ENCODE results near the gene PAN3. TPM values are rescaled to one million over a fixed set of nuclear protein-coding genes. Genes with fewer than 3 reads are reported as not detected.

The PAN3 gene
- total RNA-seq, 4 donors from 2014 or later, result 26.2 to 30.4 (median 27.1) TPM

DNA sequence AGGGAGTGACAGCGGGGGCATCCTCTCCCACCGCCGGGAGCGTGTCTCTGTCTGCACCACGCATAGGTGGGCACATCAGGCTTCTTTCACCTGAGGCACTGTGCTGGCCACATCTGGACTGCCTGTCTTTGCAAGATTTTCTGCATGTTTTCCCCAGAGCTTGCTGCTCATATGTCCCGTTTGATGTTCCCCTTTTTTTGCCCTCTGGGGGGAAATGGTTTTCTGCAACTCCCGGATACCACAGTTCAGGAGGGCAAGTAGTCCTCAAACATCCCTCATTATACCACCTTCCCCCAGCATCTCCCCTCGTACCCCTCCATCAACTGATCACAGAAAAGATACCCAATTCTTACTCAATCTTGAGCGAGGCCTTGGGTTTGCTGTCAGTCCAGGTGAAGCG is 168.0 kb downstream of the PAN3 start:
- no peak overlapping the region for H3K27ac ChIP-seq (replicated peaks in 1 of 4)
- no peaks in the 10 kb centered on the region for H3K4me1 ChIP-seq
- TF ChIP-seq POLR2A (IDR thresholded peaks at IDR 0.05; ENCODE audit: low read depth) (no peak), EP300 (IDR thresholded peaks at IDR 0.05) (no peak), POLR2AphosphoS5 (IDR thresholded peaks at IDR 0.05) (no peak)
- TF ChIP-seq, protein P1, sequence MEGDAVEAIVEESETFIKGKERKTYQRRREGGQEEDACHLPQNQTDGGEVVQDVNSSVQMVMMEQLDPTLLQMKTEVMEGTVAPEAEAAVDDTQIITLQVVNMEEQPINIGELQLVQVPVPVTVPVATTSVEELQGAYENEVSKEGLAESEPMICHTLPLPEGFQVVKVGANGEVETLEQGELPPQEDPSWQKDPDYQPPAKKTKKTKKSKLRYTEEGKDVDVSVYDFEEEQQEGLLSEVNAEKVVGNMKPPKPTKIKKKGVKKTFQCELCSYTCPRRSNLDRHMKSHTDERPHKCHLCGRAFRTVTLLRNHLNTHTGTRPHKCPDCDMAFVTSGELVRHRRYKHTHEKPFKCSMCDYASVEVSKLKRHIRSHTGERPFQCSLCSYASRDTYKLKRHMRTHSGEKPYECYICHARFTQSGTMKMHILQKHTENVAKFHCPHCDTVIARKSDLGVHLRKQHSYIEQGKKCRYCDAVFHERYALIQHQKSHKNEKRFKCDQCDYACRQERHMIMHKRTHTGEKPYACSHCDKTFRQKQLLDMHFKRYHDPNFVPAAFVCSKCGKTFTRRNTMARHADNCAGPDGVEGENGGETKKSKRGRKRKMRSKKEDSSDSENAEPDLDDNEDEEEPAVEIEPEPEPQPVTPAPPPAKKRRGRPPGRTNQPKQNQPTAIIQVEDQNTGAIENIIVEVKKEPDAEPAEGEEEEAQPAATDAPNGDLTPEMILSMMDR (IDR thresholded peaks at IDR 0.05), result no peak
- no peaks in the 10 kb centered on the region for H3K9me3 ChIP-seq
- WGBS, result 87% methylated on average over 10 of the region's 10 CpGs
- intact Hi-C loops (cut with DNase I), result no loop called here
- H3K27me3 ChIP-seq, result no peaks in the 10 kb centered on the region
- H3K4me3 ChIP-seq, result no peak overlapping the region
- no peak for DNase-seq (ENCODE audit: extremely low spot score)
- H3K36me3 ChIP-seq, result peaks cover 0 to 80% (median 0%) of the 10 kb centered on the region in 4 donors

DNA sequence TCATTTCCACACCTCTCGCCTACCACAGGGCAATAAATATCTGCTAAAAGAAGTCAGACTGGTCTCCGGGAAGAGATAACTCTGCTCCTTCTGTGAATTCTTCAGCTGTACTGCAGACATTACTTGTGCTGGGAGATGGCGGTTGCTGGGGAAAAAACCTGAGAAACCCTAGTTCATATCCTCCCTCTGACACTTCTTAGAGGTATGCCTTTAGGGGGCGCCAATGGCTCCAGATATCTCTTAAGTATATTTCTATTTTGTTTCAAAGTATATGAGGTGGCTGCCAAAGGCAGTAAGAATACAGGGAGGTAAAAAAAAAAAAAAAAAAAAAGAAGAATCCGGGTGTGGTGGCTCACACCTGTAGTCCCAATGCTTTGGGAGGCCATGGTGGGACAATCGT is 175.2 kb downstream of the PAN3 start:
- H3K27me3 ChIP-seq, result no peaks in the 10 kb centered on the region
- TF ChIP-seq, protein P1 (IDR thresholded peaks at IDR 0.05), result no peak
- no peak for TF ChIP-seq POLR2AphosphoS5 (IDR thresholded peaks at IDR 0.05)
- TF ChIP-seq EP300 (IDR thresholded peaks at IDR 0.05), result no peak
- TF ChIP-seq POLR2A (IDR thresholded peaks at IDR 0.05; ENCODE audit: low read depth), result no peak
- peaks cover 0 to 61% (median 0%) of the 10 kb centered on the region in 4 donors for H3K36me3 ChIP-seq
- intact Hi-C loops (cut with DNase I), result no loop called here
- no peak overlapping the region for H3K4me3 ChIP-seq
- no peaks in the 10 kb centered on the region for H3K4me1 ChIP-seq
- no peak for DNase-seq (ENCODE audit: extremely low spot score)
- WGBS, result 85% methylated on average over 6 of the region's 6 CpGs
- H3K9me3 ChIP-seq, result no peaks in the 10 kb centered on the region
- no peak overlapping the region for H3K27ac ChIP-seq (replicated peaks in 1 of 4)

DNA sequence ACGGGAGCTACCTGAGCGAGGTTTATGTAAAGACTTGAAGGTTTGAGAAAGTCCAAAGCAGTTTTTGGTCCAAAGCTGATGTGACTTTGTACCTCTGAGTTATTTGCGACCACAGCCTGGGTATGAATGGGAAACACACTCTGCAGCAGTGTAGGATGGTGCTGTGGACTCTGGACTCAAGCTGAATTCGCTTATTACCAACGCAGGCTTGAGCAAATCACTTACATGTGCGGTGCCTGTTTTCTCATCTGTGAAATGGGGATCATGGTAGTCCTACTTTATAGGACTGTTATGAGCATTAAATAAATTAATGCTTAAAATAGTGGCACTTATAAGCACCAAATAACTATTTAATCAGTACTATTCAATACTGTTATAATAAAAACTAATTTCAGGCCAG is 176.5 kb downstream of the PAN3 start:
- Histone ChIP-seq H3K27ac (replicated peaks in 1 of 4) (no peak overlapping the region), H3K4me1 (no peaks in the 10 kb centered on the region), H3K4me3 (no peak overlapping the region), H3K9me3 (no peaks in the 10 kb centered on the region), H3K36me3 (peaks cover 0 to 56% (median 0%) of the 10 kb centered on the region in 4 donors), H3K27me3 (no peaks in the 10 kb centered on the region)
- TF ChIP-seq POLR2A (IDR thresholded peaks at IDR 0.05; ENCODE audit: low read depth) (no peak), POLR2AphosphoS5 (IDR thresholded peaks at IDR 0.05) (no peak), EP300 (IDR thresholded peaks at IDR 0.05) (no peak)
- TF ChIP-seq, protein P1 (IDR thresholded peaks at IDR 0.05), result no peak
- DNase-seq (ENCODE audit: extremely low spot score), result no peak
- WGBS, result 100% methylated on average over 6 of the region's 6 CpGs
- intact Hi-C loops (cut with DNase I), result no loop called here

DNA sequence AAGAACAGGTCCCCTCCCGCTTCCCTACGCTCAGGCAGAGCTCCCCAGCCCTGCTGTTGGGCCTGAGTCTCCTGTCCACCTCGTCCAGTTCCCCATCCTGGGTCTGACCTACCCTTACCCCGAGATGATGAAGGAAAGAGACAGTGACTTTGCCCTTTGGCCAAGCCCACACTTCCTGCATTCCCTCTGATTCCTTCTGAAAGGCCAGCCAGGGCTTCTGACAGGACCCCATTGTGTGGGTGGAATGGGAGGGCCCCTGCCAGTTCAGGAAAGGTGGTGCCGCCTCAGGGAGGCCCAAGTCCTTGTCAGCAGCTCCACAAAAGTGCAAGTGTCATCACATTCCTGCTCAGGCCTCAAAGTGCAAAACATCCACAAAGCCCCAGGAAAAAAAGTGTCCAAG is 177.8 kb downstream of the PAN3 start:
- no peak overlapping the region for H3K27ac ChIP-seq (replicated peaks in 1 of 4)
- no peaks in the 10 kb centered on the region for H3K27me3 ChIP-seq
- intact Hi-C loops (cut with DNase I), result no loop called here
- DNase-seq (ENCODE audit: extremely low spot score), result no peak
- WGBS, result 63% methylated on average over 5 of the region's 5 CpGs
- TF ChIP-seq, protein P1 (IDR thresholded peaks at IDR 0.05), result no peak
- no peak for TF ChIP-seq POLR2A (IDR thresholded peaks at IDR 0.05; ENCODE audit: low read depth)
- TF ChIP-seq EP300 (IDR thresholded peaks at IDR 0.05), result no peak
- no peak for TF ChIP-seq POLR2AphosphoS5 (IDR thresholded peaks at IDR 0.05)
- H3K9me3 ChIP-seq, result no peaks in the 10 kb centered on the region
- H3K4me3 ChIP-seq, result no peak overlapping the region
- peaks cover 0 to 51% (median 0%) of the 10 kb centered on the region in 4 donors for H3K36me3 ChIP-seq
- no peaks in the 10 kb centered on the region for H3K4me1 ChIP-seq

DNA sequence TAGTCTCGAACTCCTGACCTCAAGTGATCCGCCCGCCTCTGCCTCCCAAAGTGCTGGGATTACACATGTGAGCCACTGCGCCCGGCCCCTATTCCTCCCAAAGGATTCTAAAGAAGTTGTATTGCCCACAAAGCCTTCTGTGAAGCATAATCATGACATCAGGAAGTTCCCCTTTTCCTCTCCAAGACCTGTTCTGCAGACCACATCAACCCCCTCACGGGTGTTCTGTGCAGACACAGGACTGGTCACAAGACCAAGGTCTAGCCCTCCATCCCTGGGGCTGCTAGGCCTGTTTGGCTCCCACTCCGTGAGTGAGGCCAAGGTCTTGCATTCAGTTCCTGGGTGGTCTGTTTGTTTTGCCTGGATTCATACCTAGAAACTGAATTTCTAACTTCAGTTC is 178.5 kb downstream of the PAN3 start:
- Histone ChIP-seq H3K9me3 (no peaks in the 10 kb centered on the region), H3K36me3 (peaks cover 0 to 45% (median 0%) of the 10 kb centered on the region in 4 donors), H3K27me3 (no peaks in the 10 kb centered on the region), H3K4me1 (peaks cover 0 to 5% (median 0%) of the 10 kb centered on the region in 4 donors), H3K27ac (replicated peaks in 1 of 4) (no peak overlapping the region), H3K4me3 (no peak overlapping the region)
- TF ChIP-seq POLR2AphosphoS5 (IDR thresholded peaks at IDR 0.05) (no peak), EP300 (IDR thresholded peaks at IDR 0.05) (no peak), POLR2A (IDR thresholded peaks at IDR 0.05; ENCODE audit: low read depth) (no peak)
- TF ChIP-seq, protein P1 (IDR thresholded peaks at IDR 0.05), result no peak
- no peak for DNase-seq (ENCODE audit: extremely low spot score)
- intact Hi-C loops (cut with DNase I), result no loop called here
- WGBS, result 91% methylated on average over 5 of the region's 7 CpGs

All from esophagus muscularis mucosa (tissue), 4 donors.